ENCODE results near the gene DST. TPM values are rescaled to one million over a fixed set of nuclear protein-coding genes. Genes with fewer than 3 reads are reported as not detected.

Gene DST
- polyA plus RNA-seq, 1 of the 3 experiments (the other 2 are of a cell fraction) = 64.3 TPM

DNA sequence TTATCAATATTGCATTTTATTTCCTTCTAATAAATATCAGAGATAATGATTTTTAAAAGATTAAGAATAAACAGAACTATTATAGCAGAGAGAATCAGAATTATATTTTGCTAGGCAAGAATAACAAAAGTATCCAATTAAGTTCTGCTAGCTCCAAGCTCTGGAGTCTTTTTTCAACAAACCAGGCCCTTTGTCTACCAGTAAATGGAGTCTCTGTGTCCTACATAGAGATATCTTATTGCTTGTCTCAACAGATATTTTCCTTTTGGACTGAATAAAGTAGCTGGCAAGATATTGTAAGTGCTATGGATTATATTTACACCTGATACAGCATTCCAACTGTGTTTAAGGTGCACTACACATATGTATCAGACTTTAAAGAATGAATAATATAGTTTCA is 107.1 kb downstream of the DST start (continued):
- TF ChIP-seq, protein P1, sequence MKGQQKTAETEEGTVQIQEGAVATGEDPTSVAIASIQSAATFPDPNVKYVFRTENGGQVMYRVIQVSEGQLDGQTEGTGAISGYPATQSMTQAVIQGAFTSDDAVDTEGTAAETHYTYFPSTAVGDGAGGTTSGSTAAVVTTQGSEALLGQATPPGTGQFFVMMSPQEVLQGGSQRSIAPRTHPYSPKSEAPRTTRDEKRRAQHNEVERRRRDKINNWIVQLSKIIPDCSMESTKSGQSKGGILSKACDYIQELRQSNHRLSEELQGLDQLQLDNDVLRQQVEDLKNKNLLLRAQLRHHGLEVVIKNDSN (IDR thresholded peaks at IDR 0.05; ENCODE audit: borderline replicate concordance, low read depth) = no peak
- TF ChIP-seq, protein P2, sequence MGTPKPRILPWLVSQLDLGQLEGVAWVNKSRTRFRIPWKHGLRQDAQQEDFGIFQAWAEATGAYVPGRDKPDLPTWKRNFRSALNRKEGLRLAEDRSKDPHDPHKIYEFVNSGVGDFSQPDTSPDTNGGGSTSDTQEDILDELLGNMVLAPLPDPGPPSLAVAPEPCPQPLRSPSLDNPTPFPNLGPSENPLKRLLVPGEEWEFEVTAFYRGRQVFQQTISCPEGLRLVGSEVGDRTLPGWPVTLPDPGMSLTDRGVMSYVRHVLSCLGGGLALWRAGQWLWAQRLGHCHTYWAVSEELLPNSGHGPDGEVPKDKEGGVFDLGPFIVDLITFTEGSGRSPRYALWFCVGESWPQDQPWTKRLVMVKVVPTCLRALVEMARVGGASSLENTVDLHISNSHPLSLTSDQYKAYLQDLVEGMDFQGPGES (IDR thresholded peaks at IDR 0.05; ENCODE audit: low read depth, low read length) = no peak
- TF ChIP-seq, protein P3, sequence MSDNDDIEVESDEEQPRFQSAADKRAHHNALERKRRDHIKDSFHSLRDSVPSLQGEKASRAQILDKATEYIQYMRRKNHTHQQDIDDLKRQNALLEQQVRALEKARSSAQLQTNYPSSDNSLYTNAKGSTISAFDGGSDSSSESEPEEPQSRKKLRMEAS (IDR thresholded peaks at IDR 0.05; ENCODE audit: low read depth) = no peak
- no peak for TF ChIP-seq TAF1 (IDR thresholded peaks at IDR 0.05; ENCODE audit: borderline replicate concordance, low read depth, low read length)

DNA sequence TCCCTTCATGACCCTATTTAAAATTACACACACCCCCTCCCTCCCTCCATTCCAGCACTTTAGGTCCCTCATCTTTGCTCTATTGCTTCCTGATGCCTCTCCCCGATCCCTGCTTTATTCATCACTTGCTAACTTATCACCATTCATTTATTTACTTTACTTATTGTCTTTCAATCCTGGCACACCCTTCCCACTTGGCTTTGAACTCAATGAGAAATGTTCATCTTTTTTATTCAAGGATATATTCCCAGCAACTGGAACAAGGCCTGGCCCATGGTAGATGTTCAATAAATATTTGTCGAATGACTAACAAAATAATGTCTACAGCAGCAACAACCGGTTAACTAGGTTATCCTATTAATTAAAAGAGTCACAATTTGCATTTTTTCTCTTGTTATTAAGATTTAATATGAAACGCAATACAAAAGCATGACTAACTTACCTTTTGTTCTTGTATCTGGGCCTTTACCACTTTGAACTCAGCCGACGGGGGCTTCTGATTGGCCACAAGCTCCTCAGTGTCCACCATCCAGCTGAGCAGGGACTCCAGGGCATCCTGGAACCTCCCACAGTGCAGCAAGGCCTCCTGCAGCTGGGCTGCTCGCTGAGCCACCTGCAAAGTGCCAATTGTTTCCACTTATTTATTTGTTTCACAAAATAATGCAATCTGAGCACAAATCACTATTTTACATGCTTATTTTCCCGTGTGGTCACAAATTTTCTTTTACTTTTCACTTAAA is 107.8 kb downstream of the DST start:
- CTCF ChIA-PET = no interaction called here

More for the DNA sequence above, 107.8 kb downstream of the DST start:
- Histone ChIP-seq H4K20me1 (ENCODE audit: insufficient read depth) (no peaks in the 10 kb centered on the region), H3K36me3 (replicated peaks in 1 of 2; ENCODE audit: control insufficient read depth in 1 of 2, insufficient read depth in 2 of 2, low read length in 1 of 2) (peaks cover 66 to 68% of the 10 kb centered on the region in 2 experiments), H2AFZ (ENCODE audit: low read depth) (no peak overlapping the region), H3F3A (replicated peaks; ENCODE audit: insufficient read depth) (peaks cover 10% of the 10 kb centered on the region), H3K9me2 (no peaks in the 10 kb centered on the region), H3K4me2 (no peak overlapping the region), H3K9me3 (no peaks in the 10 kb centered on the region), H3K79me2 (ENCODE audit: insufficient read depth) (peaks cover 96% of the 10 kb centered on the region), H3K4me3 (ENCODE audit: low read depth in 2 of 2, low read length in 1 of 2) (no peak overlapping the region), H3K27ac (ENCODE audit: low read depth in 2 of 2, low read length in 1 of 2) (no peak overlapping the region), H3K27me3 (ENCODE audit: insufficient read depth) (no peaks in the 10 kb centered on the region), H3K9ac (no peak overlapping the region), H3K4me1 (ENCODE audit: control insufficient read depth in 1 of 2, insufficient read depth in 2 of 2, low read depth in 1 of 2, low read length in 1 of 2) (peaks cover 7 to 9% of the 10 kb centered on the region in 2 experiments; a peak in 3 of 4 replicates)
- POLR2A ChIA-PET = no interaction called here
- DNase-seq = no peak
- TF ChIP-seq NRF1 (IDR thresholded peaks at IDR 0.05; ENCODE audit: low read depth, low read length) (no peak), EP300 (IDR thresholded peaks at IDR 0.05; ENCODE audit: borderline replicate concordance in 1 of 2, low read depth in 1 of 2, low read length in 1 of 2) (no peak), YY1 (IDR thresholded peaks at IDR 0.05; ENCODE audit: low read depth) (no peak), FOXJ3 (CRISPR knock-in tag; IDR thresholded peaks at IDR 0.05) (no peak), FOXM1 (IDR thresholded peaks at IDR 0.05; ENCODE audit: low read depth) (no peak), CHD2 (IDR thresholded peaks at IDR 0.05; ENCODE audit: low read length, partially characterized antibody) (no peak)
- TF ChIP-seq, protein P4, sequence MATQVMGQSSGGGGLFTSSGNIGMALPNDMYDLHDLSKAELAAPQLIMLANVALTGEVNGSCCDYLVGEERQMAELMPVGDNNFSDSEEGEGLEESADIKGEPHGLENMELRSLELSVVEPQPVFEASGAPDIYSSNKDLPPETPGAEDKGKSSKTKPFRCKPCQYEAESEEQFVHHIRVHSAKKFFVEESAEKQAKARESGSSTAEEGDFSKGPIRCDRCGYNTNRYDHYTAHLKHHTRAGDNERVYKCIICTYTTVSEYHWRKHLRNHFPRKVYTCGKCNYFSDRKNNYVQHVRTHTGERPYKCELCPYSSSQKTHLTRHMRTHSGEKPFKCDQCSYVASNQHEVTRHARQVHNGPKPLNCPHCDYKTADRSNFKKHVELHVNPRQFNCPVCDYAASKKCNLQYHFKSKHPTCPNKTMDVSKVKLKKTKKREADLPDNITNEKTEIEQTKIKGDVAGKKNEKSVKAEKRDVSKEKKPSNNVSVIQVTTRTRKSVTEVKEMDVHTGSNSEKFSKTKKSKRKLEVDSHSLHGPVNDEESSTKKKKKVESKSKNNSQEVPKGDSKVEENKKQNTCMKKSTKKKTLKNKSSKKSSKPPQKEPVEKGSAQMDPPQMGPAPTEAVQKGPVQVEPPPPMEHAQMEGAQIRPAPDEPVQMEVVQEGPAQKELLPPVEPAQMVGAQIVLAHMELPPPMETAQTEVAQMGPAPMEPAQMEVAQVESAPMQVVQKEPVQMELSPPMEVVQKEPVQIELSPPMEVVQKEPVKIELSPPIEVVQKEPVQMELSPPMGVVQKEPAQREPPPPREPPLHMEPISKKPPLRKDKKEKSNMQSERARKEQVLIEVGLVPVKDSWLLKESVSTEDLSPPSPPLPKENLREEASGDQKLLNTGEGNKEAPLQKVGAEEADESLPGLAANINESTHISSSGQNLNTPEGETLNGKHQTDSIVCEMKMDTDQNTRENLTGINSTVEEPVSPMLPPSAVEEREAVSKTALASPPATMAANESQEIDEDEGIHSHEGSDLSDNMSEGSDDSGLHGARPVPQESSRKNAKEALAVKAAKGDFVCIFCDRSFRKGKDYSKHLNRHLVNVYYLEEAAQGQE (IDR thresholded peaks at IDR 0.05; ENCODE audit: low read depth, low read length) = no peak
- WGBS (ENCODE audit: low lambda C conversion rate) = 94% methylated on average over 8 of the region's 8 CpGs

Measured in SK-N-SH (cell line).